GM19395 (cell line): ENCODE data around the gene RGS6.

Experiments
- ATAC-seq: cut with Tn5 transposase; IDR thresholded peaks from one replicate; pipeline ENCODE4 v1.9.1; 2021; ENCODE audit warnings: mild to moderate bottlenecking, moderate library complexity; ENCODE audit not compliant: unreplicated experiment

The RGS6 gene

DNA sequence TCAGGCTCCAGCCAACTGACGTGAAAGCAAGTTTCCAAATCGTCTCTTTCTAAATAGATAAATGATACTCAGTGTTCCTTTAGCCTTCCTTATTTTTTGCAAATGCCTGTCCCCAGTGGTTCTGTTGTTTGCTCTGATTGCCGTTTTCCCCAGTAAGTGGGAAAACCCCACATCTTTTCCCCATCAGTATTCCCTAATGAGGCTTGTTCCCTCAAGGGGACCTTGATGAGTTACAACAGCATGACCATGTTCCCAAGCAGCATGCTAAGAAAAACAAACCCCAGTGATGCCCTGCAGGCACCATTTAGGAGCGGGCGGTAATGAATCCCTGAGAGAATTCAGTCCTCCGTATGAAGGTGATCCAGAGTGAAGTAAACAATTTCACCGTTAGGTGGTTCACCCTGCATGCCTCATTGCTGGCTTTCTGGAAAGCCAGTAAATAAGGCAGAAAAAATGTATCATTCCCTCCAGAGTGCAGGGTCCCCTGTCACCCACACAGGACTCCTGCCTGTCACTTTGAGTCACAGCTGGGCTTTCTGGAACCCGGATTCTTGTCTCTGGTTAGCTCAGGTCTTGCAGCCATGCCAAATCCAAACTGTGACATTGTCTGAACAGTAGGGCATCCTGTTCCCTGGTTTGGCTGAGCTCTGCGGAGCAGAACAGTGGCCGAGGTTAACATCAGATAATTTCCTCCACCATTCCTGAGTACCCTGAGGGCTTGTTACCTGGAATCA, 222.6 kb downstream of the RGS6 start:
- no peak for ATAC-seq

DNA sequence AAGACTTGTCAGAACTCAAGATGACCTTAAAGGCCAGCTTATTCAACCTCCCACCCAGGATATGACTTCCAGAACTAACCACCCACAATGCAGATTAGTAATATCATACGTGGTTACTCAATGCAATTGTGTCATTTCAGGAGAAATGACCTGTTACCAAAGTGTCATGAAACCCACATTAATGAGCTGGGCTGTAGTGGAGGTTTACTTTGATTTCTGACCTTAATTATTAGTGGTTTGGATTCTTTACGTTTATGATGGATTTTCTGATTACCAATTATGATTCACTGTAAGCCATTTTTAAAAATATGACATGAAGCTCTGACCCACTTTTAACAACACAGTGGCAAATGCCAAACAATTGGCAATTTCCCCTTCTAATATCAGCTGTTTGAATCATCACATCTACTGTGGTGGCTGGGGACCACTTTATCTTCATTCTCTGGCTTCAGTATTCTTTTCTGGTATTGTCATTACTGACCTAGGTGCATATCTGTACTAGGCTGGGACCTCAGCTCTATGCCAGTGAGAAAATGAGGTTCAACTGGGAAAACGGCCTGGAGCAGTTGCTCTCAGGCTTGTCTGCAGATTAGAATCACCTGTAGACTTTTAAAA, 223.3 kb downstream of the RGS6 start:
- no peak for ATAC-seq

DNA sequence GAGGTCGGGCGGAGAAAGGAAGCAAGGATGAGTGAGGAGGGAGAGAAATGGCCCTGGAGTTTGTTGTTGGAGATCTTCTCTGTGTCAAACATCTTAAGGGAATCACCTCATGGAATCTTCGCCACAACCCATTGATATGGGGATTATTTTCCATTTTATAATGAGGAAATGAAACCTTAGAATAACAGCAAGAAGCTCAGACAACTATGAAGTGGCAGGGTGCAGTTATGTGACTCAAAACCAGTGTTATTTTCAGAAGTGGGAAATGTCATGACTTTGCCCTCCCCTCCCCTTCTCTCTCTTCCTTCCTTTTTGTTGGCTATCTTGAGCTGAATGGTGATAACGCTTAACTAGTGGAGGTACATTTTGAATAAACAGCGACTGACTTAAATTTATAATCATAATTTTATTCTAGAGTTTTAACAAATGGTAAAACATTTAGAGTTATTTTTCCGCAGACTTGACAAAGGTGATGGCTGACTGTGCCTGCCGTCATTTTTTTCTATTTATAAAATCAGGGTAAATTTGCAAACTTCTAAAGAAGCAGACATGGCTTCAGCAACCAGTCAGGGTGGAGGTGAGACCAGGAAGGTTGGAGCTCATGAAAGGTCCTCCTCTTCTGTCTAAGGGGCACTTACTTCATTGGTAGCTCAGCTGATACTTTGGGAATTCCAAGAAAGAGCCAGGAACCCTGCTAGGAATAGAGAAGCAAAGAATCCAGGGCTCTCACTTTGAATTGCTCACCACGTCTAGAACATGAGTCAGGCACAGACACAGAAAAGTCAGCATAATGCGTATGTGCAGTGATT, 232.4 kb downstream of the RGS6 start:
- no peak for ATAC-seq

DNA sequence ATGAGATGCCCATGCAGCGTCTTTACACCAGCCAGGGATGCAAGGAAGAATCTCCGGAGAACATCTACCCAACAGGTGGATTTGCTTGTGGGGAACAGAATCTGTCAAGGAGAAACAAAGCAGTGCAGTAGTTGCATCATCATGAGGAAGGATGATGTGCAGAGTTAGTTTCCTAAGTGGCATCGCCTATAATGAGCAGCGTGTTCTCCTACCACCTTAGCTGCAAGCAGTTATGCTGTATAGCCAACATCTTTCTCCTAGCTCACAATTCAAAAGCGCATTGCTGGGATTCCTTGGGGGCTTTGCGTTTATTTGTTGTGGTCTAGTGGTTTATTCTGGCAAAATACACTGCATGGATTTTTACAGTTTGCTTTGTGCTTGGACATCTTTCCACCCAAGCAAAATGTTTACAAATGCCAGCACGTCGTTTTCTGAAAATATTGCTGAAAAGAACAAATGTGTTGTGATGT, 233.0 kb downstream of the RGS6 start:
- no peak for ATAC-seq

DNA sequence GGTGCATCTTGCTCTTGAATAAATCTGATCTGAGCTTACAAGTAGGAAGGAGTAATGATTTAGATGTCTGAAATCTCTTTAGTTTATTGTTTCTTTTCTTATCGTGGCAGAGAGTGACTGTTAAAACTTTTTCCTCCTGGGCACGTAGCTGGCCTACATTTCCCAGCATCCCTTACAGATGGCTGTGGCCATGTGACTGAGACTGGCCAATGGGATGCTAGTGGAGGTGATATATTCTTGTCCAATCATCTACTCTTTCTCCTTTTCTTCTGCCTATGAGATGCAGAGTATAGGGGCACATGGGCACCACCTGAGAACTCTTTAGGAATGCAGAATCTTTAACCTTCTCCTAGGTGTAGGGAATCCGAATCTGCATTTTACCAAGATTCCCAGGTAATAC, 237.3 kb downstream of the RGS6 start:
- ATAC-seq = no peak

DNA sequence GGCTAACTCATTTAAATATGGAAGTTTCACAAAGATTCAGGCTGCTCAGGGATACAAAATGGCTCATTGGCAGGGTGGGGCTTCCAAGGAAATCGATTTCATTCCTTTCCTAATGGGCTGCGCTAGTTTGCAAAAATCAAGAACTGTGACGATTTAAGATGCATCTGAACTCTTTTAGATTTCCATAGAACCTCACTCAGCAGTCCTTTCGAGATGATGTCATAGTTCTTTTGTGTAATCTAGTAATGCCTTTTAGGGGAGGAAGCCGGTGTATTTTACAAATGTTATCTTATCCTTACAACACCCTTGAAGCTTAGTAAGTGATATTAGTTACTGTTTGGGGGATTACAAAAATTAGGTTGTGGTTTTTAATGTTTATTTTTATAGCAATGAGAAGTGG, 239.8 kb downstream of the RGS6 start:
- no peak for ATAC-seq

DNA sequence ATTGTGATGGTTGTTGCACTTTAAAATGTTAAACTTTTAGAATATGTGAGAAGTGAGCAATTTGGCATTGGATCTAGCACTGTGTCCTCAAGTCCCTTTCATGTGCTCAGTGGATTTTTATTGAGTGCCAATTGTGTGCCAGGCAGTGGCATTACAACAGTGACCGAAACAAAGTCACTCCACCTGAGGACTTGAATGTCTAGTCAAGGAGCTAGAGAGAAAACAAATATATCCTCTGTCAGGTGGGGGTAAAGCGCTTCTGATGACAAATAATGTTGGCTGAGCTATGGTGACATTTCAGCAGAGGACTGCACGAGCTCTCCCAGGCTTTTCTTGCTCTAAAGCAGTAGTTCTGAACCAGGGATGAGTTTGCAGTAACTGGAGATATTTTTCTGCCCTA, 240.4 kb downstream of the RGS6 start:
- no peak for ATAC-seq

DNA sequence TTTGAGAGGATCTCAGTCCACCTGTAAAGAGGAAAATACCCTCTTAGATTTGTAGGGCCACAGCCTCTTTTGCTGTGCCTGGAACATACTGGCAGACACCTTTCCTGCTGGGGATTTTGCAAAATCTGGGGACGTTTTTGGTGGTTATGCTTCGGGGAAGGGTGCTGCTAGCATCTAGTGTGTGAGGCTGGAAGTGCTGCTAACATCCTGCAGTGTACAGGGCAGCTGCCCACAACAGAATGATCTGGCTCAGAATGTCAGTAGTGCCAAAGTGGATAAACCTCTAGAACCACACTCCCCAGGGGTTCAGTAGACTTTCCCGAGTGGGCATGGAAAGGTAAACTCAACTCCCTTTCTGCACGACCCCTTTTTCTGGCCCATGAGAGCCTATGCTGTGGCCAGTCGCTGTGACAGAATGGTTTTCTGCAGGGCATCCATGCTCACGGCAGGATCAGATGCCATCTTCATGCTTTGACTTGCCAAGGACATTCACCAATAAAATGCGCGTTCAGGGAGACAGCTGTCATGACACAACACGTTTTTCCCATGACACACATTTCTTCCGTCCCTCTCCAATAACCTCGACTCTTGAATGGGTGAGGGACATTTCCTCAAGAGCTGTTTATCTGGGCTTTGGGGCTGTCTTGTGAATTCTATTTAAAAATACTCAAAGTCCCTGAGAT, 240.9 kb downstream of the RGS6 start:
- ATAC-seq = no peak

DNA sequence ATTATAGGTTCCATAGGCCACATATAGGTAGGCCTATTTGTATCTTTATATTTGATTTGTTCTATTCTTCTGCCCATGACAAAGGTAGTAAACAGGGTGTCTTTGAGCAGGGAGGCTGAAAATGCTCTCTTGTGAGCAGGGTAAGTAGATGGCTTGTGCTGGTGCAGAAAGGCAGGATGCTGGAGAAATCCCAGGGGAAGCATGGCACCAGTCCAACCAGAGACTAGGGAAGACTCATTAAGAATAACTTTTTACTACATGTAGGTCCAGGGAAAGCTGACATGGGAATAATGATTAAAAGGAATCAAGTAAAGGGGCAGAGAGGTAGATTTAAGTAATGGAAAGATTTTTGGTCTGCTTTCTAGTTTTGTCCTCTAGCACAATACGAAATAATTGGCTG, 245.0 kb downstream of the RGS6 start:
- no peak for ATAC-seq

DNA sequence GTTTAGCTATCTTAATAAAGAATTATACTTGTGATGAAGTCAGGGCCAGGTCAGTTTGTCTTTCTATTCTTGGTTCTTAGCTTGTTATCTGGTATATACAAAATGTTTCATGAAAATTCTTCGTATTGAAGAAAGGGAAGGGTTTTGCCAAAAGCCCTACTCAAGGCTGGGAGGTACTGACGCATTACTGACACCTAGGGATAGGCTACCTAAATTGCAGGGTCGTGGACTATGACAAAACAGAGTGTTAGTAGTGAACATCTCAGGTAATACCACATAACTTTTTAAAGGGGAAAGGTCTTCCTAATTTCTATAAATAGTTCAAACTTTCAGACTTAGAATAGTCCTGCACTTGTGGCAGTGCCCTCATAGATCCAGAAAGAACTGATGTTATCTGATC, 246.3 kb downstream of the RGS6 start:
- no peak for ATAC-seq

DNA sequence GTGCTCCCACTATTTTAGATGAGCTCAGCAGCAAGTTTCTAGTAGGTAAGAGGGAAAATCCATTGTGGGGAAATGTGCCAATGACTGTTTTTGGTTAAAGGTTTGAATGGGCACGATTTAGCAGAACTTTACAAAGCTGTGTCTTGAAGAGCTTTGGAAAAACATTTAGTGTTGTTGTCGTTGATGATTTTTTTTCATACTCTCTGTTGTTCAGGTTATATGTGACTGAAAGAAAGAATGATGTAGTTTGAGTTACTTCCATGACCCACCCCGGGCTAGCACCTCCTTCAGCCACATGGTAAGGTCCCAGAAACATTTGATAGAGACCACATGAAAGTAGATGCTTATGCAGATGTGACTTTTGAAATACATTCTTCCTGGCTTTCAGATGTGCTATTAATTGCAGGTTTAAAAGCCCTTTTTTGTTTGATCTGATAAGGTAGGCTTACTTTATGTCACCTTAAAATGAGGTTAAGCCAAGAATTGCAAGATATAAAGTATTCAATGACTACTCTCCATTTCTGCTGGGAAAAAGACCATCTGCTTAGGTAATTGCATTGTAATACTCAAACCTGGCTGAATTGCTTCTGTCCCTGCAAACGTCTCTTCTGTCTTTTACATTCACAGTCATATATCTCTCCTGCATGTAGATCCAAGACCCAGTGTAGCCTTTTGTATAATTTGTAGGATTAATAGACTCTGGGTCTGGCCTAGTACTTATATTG, 250.6 kb downstream of the RGS6 start:
- no peak for ATAC-seq

DNA sequence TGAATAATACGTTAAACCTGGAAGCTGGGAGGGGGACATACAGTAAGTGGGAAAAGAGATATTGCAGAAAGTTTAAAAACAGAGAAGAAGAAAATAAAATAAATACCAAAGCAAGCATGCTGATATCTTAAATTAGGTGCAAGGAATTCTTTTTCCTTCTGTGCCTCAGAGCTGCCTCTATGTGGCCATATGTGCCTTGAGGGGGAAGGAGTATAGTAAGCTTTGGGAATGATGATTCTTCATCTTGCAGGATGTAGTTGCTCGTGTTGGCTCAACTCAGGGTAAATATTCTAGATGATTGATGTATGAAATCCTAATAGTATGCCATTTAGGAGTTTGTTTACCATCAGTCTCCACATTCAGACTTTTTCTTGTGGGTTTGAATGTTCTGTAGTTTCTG, 251.4 kb downstream of the RGS6 start:
- ATAC-seq = no peak

DNA sequence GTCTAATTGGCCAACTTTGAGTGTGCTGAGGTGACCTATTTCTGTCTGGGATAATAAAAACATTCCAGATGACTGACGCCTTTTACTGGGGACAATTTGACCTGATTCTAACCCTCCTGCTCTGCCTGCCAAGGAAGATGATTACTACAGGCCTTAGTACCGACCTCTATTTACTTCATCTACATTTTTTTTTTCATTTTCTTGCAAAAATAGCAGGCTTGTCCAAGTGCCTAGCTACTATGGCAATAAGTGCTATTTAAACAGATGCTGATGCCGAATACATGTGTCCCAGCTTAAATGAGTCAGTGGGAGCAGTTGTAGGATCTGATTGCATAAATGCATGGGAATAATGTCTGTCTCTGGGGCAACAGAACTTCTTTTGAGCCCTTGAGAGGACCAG, 254.3 kb downstream of the RGS6 start:
- no peak for ATAC-seq

DNA sequence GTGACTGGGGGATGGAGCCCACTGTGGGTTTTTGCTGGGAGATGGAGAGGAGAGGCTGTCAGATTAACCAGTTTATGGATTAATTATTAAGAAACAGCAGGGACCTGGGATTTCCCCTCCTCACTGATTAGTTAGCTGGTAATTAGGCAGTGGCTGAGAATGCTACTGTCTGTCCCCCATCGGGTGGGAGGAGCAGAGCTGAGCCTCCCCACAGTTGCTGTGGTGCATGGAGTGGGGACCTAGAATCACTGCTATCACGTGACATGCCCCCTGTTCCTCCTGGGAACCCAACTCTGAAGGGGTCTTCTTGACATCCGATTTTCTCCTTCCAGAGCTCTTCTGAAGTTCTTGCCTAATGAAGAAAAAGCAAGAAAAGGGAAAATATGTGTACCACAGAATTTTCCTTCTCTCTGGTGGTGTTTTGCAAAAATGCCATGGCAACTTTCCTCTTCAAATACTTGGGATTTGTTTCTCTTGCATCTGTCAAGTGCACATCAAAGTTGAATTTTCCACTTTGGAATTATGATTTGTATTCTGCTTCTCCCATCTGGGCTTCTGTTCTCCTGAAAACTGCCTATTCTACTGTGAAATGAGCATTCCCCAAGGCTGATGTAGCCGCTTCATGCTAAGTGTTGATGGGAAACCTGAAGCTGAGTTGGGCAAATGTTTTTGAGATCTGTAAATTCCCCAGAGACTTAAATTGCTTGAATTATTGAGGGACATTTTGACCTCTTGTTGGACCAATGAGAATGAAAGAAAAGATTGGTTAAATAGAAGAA, 264.2 kb downstream of the RGS6 start:
- ATAC-seq = no peak

DNA sequence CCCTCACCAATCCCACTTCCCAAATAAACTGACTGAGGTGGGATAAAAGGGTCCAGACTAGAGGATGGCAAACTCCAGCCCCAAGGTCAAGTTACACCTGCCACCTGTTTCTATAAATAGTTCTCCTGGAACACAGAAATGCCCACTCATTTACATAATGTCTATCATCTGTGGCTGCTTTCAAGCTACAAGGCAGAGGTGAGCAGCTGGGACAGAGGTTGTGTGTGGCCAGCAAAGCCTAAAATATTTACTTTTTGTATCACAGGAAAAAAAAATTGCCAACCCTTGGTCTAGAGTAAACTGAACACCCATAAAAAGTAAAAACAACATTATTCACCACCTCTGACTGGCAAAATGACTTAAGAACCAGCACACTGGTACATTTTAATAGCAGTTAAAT, 269.4 kb downstream of the RGS6 start:
- no peak for ATAC-seq

DNA sequence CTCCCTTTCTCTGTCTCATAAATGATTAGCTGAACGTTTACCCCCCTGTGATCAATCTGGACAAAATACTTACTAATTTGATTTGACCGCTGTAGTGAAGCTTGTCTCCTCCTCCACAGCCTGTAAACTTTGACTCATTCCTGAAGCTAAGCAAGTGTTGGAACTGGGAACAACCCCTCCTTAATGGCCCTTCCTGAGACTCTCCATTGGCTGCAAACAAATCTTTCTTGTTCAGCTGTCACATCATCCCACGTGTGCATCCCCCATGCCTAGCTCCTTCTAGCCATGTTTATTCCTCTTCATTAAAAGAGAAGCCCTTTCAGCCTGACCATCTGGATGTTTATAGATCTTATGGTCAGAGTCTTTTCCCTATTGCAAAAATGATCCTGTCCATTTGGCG, 281.2 kb downstream of the RGS6 start:
- ATAC-seq = no peak

DNA sequence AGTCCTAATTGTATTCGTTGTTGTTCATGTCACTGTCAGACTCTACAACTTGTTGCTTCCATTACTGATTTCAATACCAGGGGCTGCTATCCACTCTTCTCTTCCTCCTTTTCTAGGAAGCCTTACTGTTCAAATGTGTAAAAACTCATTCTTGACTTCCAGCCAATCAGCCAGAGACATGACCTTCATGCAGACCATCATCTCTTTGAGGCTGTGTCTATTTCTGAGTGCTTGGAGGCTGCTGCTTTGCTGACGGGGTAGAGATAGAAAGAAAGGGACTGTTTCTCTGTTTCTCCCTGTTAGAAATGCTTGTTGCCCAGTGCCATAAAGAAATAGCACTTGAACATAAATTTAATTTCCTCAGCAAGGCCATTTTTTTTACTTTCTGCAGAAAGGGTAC, 282.9 kb downstream of the RGS6 start:
- ATAC-seq = no peak

DNA sequence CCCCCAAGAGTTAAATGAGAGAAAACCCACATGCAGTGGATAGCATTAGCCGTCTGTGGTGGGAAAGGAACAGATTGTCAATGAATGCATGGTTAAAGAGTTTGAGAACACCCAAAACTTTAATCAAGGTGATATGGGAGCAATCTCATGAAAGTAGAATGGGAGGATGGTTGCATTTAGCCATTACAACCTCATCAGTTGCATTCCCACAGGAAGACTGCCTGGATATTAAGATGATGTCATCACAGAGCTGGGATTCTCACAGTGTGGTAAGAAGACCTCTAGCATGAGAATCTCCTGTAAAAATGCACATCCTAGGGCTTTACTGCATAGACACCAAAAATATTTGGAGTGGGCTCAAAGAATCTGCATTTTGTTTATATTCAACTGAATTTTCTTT, 284.9 kb downstream of the RGS6 start:
- ATAC-seq = no peak

DNA sequence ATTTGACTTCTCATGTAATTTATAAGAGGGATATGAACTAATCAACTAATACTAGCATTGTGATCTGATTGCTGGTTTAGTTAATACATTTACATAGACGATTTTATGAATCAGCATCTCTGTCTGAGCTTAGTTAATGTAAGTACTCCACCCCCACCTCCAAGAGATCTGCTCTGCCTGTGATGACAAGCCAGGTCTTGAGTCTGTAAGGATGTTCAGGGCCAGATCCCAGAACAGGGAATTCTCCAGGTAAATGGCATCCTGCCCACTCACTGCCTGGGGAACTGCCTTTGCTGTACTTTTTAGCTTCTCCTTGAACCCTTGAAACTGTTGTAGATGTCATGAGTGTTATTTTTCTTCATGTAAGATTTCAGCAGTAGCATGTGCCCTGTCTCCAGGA, 289.8 kb downstream of the RGS6 start:
- ATAC-seq = no peak

DNA sequence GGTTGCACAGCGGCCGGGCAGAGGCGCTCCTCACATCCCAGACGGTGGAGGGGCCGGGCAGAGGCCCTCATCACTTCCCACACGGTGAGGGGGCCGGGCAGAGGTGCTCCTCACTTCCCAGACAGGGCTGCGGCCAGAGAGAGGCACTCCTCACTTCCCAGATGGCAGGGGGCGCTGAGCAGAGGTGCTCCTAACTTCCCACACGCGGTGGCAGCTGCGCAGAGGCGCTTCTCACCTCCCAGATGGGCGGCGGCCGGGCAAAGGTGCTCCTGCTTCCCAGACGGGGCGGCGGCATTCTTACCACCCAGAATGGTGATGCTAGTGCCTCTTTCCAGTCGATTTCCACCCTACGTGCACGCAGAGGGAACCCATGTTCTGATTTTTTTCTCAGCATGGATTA, 304.4 kb downstream of the RGS6 start:
- ATAC-seq = no peak
